ELR (cell line): Measurements from ENCODE around the gene STXBP6.
"Not testable (repeated sequence)": the region's sequence is repeated elsewhere in the genome, so short reads cannot be mapped to it uniquely, and the experiment has no call there.

Experiments
- DNase-seq: peaks from one replicate; pipeline ENCODE4 v3.0.0-alpha.2; 2015; ENCODE audit warnings: low read depth

Gene STXBP6

DNA sequence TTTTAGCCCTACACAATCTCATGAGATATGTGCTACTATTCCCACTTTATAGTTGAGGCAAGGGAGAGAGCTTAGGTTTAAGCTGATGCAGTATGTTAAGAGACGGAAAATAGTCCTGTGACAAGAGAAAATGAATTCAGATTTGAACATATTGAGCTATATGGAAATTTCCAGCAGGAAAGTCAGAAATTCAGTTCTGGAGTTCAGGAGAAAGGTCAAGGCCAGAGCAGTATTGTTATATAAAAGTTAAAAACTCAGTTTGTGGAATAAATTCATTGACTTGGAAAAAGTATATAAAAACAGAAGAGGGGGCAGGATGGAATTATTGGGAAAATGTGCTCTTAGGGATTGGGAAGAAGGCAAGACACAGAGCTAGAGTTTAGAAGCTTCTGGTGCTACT is 248.9 kb downstream of the STXBP6 start:
- no peak for DNase-seq

DNA sequence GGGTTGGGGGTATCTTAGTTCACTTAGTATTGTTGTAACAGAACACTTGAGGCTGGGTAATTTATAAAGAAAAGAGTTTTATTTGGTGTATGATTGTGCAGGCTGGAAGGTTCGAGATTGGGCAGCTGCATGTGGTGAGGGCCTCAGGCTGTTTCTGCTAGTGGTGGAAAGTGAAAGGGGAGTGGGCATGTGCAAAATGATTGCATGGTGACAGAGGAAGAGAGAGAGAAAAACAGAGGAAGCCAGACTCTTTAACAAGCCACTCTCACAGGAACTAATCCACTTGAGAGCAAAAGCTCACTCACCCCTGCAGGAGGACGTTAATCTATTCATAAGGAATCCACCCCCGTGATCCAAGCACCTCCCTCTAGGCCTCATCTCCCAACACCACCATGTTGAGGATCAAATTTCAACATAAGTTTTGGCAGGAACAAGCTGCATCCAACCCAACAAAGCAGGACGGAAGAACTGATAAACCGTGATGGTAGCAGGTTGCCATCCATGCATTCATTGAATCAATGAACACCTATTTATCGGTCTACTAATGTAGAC is 251.0 kb downstream of the STXBP6 start:
- no peak for DNase-seq

DNA sequence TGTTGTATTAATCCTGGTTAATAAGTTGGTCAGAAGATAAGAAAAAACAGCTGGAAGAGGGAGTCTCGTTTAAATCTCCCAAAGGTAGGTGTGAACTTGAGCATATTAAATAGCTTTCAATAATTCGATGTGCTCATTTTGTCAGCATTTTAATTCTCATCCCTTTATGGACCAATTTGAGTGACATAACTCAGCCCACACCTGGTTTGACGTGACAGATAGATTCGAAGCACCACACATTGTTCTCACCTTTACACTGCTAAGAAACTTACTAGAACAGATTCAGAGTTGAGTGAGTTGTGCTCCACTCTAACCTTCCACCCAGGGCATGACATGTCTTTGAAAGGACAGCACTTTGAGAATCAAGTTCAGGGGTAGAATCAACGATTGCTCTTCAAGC is 254.5 kb downstream of the STXBP6 start:
- no peak for DNase-seq

DNA sequence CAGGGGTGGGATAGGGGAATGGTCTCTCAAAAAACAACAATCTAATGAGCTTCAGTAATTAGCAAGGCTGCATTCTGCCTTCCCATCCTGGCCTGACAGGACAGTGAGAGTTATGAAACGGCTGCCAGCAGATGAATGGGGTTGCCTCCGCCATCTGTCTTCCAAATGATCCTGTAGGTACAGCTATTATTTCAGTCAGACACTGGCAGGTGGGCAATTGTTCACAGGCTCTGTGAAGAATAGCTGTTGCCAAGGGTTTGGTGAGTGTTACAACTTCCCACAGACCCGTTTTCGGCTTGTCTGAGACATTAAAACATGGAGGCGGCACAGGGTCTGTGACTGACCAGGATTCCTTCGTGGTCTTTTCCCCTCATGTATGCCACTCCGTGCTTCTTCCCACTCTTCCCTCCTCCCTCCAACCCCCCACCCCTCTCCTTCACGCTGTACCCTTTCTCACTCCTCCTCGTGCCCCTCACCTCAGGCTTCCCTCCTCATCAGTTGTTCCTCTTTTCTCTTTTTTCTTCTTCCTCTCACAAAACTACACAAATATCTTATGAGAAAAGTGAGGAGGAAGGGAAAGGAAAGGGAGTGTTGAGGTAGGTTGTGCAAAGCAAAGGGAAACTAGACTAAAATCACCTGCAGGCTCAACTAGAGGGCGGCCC is 255.2 kb downstream of the STXBP6 start:
- no peak for DNase-seq

DNA sequence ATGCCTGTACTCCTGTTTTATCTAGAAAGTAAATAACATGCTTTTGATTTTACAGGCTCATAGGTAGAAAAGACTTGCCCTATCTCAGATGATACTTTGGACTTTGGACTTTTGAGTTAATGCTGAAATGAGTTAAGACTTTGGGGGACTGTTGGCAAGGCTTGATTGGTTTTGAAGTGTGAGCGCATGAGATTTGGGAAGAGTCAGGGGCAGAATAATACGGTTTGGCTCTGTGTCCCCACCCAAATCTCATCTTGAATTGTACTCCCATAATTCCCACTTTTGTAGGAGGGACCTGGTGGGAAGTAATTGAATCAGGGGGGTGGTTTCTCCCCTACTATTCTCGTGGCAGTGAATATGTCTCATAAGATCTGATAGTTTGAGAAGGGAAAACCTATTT is 259.8 kb downstream of the STXBP6 start:
- DNase-seq: no peak

DNA sequence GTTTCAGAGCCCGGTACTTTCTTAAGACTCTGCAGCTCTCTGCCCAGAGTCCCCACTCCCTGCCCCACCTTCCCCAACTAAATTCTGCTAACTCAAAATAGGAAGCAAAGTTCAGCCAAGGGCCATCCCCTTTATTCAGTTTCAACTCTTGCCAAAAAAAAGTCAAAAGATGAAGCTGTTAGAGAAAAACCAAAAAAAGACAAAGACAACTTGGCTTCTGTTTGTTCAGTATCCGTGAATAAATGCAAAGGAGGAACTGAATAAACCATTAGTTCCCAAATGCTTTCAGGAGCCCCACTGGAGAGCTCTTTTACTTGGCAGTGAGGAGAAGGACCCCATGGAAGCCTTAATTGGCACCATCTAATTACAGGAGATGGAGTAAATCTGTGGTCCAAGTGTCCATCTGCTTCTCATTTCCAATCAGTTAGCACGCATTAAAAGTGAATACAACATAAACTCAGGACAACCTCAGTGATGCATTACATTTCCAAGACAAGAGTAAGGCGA is 260.5 kb downstream of the STXBP6 start:
- DNase-seq: no peak

DNA sequence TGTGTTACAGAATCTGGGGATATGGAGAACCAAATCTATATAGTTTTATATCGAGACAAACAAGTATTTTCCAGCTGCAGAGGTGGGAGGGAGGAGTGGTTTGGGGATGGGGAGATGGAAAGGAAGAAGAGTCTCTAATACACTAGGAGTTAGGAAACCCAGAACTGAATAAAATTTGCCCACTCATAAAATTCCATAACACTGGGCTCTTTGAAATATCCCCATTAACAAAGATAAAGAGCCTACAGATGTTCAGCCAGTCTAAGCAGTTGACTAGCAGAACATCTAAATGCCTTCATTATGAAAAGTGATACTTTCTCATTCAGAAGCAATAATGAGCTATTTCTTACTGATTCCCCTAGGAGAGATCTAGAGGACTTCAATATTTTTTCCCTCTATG is 264.2 kb downstream of the STXBP6 start:
- DNase-seq: no peak

DNA sequence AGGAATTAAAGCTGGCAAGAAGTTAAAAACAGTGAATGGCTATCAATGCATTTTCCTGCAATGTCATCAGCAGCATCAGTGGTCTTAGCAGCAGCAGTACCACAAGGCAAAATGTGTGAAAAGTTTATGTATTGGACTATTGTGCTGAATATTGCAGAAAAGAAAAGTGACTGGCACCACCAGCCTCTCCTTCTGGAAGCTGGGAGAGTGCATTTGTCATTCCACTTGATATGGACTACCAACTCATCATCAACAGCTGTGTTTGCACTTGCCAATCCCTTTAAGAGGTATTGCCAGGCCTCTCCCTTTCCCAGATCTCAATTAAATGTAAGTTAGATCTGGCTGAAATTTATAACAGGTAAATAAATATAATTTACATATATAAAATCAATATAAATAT is 265.0 kb downstream of the STXBP6 start:
- no peak for DNase-seq

DNA sequence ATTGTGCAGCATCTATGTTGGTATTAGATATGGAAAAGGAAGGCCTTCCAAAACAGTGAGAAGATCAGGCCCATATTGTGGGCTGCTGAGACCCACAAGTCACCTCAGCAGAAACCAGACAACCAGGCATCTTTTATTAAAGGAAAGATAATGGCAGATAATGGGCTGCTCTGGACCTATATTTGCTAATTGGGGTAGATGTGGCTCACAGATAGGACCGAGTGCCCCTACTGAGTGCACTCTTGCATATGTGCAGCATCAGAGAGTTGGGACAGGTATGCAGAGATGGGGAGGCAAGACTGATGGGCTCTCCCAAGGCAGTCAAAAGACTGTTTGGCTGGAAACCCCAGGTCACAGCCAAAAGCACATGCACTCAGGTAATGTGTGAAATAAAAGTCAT is 266.2 kb downstream of the STXBP6 start:
- no peak for DNase-seq

DNA sequence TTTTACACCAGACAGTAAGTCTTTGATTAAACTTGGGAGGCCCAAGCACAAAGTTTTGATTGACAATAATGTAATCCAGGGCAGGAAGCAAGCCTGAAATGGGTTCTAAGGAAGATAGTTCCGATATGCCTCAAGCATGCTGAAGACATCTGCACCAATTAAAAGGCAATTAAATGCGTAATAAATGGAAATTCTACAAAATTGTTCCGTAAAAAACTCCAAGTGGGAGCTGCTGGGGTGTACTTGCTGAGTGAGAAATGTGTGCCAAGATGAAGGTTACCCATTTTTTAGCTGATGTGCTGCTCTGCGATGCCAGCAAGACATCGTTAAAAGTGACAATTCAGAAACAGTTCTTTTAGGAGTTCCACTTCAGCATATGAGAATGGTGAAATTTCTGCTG is 269.7 kb downstream of the STXBP6 start:
- no peak for DNase-seq

DNA sequence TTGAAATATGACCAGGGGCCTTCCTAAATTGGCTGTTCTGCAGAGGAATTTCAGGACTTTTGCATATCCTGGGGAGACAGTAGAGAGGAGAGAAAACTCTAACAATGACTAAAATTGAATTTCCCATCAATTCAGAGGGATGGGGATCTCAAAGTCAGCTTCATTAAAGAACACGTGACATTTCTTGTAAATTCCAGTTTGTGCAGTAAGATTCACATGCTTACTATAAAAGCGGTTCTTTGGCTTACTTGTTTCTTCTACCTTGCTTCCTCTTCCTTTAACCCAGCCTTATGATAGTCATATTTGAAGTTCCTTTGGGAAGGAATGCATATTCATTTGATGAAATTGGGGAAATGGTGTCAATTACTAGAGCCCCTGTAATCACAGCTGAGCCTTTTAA is 272.3 kb downstream of the STXBP6 start:
- DNase-seq: no peak

DNA sequence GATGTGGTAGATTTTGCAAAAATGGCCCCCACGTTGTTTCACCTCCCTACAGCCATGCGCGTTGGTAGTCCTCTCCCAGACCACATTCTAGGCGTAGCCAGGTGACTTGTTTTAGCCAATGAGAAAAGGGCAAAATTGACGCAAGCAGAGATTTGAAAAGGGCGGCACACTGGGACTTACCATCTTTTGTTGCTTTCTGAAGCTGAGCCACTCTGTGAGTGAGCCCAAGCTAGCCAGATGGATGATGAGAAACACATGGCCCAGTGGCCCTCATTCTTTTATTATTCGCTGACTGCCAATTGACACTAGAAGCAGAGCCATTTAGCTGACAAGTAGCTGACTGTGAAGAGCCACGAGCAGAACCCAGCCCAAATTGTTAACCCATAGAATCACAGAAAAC is 274.0 kb downstream of the STXBP6 start:
- no peak for DNase-seq

DNA sequence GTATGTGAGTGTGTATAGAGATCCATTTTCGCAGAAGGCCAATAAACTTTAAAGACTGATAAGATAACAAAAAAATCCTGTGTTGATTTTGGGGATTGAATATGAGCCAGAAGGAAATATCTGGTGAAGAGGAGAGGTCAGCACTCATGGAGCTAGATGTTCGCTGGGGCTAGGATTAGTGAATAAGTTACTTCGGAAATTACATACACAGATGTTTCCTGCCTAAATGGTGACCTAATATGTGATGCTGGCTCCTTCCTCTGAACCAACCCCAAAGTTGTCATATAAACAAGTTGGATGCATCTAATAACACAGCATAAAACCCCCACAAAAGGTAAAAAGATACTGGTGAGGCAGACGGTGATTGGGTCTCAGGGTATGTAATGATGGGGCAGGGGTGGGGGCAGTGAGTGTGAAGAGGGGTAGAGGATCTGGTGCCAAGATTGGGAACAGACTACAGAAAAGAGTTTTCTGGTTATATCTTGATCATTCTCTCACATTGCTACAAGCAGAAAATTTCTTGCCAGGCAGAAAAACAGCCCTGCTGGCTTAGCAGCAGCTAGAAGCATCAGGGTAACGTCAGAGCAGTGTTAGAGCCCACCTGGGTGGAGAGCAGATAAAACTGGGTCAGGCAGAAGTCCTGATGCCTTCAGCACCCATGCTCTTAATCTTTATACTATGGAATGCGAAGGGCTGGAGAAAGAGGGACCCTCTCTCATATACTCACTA is 275.6 kb downstream of the STXBP6 start:
- DNase-seq: no peak

DNA sequence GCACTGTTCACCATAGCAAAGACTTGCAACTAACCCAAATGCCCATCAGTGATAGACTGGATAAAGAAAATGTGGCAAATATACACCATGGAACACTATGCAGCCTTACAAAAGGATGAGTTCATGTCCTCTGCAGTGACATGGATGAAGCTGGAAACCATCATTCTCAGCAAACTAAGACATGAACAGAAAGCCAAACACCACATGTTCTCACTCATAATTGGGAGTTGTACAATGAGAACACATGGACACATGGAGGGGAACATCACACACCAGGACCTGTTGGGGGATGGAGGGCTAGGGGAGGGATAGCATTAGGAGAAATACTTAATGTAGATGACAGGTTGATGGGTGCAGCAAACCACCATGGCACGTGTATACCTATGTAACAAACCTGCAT is 276.4 kb downstream of the STXBP6 start:
- DNase-seq: not testable (repeated sequence)

DNA sequence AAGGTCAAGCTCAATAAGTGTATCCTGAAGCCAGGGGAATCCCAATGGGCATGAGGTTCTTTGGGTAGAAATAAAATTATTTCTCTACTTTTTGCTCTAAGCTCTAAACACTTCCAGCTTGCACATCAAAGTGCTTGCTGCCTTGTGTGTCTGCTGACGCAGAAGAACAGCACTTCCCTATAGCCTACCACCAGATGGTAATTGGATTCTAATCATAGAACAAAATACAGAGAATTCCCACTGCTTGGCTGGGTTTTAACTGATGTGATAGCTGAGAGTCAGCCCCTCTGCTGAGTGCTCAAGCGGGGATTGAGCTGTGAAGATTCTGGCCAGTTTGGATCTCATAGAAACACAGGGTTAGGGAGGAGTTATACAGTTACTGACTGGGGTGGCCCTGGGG is 283.5 kb downstream of the STXBP6 start:
- no peak for DNase-seq

DNA sequence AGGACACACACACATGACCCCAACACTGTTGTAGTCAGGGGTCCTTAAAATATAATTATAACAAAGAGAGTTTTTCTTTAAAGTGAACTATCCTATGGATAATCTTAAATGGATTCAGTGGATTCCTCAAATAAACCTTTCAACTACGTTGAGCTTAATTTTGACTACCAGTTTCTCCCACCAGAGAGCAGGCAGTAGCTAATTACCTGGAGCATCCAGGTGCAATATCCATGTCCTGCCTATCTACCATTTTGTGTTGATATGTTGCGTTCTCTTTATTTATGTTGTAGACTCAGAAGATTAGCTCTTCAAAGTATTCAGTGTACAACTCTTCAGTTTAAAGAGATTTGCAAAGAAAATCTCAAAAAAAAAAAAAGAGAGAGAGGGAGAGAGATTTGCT is 288.8 kb downstream of the STXBP6 start:
- no peak for DNase-seq
